Measurements from ENCODE around the gene SCYGR1.

- no peak for TF ChIP-seq POLR2AphosphoS5 (IDR thresholded peaks at IDR 0.05; ENCODE audit: low read depth, low read length)
- TF ChIP-seq POLR2A (IDR thresholded peaks at IDR 0.05; ENCODE audit: low read depth, low read length) = no peak
- no peak for TF ChIP-seq TAF1 (IDR thresholded peaks at IDR 0.05; ENCODE audit: low read depth, low read length)
- no peak for TF ChIP-seq PAX5 (IDR thresholded peaks at IDR 0.05; ENCODE audit: insufficient read depth, low read length, severe bottlenecking)
- no peak for TF ChIP-seq SPI1 (IDR thresholded peaks at IDR 0.05; ENCODE audit: low read depth, low read length)
- TF ChIP-seq POU2F2 (IDR thresholded peaks at IDR 0.05; ENCODE audit: low read depth, low read length) = no peak
Measured at GRCh38 chr2:227370791-227371312, 16.9 kb downstream of the SCYGR1 start.
